ENCODE measurements around the gene PRKCZ.
"Not testable (repeated sequence)": the region's sequence is repeated elsewhere in the genome, so short reads cannot be mapped to it uniquely, and the experiment has no call there.

Gene PRKCZ

GRCh38 chr1:2134621-2135307, 84.6 kb downstream of the PRKCZ start:
- DNase-seq (ENCODE audit: low read depth in 2 of 2): no peak

DNA sequence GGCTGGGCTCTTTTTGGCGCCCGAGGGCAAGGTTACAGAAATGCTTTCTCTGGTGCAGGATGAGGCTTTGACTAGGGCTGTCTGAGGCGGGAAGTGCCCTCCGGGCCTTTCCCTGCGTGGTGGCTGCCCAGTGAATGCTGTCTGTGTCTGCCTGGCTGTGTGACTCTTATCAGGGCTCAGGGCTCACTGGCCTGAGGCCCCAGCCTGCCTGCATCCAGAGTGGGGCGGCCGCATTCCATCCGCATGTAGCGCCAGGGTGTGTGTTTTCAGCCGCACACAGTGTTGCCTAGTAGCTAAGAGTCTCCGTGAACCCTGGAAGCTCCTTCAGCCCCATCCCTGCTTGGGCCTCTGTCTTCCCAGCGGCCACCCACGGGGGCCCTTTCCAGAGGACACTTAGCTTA, 85.2 kb downstream of the PRKCZ start:
- DNase-seq (ENCODE audit: low read depth in 2 of 2): no peak

DNA sequence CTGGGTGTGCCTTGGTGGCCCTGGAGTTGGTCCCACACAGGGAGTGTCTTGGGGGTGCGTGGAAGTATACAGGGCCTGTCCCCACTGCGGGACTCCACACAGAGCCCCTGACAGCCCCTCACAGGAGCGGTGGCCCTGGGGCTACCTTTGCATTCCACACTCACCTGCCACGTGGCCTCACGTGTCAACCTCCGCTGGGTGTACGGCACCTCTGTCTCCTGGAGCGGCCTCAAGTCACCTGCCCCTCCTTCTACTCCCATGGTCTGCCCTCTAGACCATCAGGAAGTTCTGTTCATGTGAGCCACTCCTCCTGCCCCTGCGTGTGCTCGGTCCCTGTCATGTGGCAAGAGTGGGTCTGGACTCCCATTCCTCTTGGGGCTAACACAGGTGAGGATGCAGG, 85.7 kb downstream of the PRKCZ start:
- DNase-seq (ENCODE audit: low read depth in 2 of 2): no peak

DNA sequence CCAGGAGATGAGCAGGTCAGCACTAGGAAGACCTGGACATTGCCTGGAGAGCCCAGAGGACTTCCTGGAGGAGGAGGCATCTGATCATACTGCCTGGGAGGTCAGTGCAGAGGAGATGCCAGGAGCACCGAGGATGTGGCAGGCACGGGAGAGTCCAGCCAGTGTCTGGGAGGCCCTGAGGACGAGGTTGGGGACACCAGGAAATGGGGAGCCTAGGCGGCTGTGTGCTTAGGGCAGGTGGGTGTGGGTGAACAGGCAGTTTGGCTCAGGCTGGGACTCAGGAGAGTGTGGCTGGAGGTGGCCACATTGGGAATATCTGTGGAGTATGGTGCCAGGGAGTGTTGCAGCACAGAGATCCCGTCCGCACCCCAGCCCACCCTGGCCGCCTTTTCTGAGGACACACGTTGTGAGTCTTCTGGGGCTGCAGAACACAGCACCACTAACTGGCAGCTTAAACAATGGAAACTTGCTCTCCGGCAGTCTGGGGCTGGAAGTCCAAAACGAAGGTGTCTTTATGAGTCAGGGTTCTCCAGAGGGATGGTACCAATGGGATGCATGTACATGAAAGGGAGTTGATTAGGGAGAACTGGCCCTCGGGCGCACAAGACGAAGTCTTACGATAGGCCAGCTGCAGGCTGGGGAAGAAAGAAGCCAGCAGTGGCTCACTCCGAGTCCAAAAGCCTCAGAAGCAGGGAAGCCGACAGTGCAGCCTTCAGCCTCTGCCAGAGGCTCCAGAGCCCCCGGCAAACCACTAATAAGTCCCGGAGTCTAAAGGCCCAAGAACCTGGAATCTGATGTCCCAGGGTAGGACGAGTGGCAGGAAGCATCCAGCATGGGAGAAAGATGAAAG, 86.4 kb downstream of the PRKCZ start:
- no peak for DNase-seq (ENCODE audit: low read depth in 2 of 2)

DNA sequence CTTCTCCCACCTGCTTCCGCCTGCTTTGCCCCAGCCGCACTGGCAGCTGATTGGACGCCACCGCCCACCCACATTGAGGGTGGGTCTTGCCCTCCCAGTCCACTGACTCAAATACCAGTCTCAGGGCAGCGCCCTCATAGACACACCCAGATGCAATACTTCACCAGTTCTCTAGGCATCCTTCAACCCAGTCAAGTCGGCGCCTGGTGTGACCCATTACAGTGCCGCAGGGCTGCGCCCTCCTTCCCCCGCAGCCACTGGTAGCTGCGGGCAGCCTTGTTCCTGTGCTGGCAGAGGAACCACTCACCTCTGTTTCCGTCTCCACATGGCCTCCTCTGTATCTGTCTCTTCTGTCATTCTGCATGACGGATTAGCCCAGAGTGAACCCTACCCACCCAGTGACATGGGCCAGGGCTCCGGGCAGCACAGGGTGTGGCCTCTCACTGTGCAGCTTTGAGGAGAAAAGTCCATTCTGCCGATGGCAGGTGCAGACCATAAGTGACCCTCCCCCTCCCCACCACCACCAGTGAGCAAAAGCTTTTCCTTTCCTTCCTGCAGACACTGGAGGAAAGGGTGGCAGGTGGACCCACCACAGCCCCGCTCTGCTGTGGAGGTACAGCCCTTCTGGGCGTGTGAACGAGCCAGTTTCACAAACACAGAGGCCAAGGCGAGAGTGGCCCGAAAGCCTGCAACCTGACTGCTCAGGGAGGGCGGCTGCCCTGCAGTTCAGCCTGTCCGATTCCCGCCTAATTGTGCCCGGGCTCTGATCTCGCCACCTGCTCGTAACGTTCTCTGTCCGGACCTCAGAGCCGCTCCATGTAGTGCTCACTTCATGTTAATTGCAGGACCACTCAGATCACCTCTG, 87.3 kb downstream of the PRKCZ start:
- DNase-seq (ENCODE audit: low read depth in 2 of 2): no peak

GRCh38 chr1:2139156-2139555, 88.9 kb downstream of the PRKCZ start:
- not testable (repeated sequence) for DNase-seq (ENCODE audit: low read depth in 2 of 2)

DNA sequence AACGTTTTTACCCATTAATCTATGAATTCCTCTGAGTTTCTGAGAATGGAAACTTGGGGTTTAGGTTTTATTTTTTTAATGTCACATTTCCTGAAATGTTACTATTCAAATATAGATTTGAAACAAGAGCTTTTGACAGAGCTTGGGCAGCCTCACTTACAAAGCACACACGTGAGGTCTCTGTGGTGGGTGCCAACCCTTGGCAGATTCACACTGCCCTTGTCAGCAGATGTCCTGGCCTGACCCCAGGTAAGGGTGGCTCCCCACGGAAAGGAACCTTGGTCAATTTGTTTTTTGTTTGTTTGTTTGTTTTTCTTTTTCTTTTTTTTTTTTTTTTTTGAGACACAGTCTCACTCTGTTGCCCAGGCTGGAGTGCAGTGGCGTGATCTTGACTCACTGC, 90.8 kb downstream of the PRKCZ start:
- no peak for DNase-seq (ENCODE audit: low read depth in 2 of 2)

GRCh38 chr1:2143814-2144500, 93.7 kb downstream of the PRKCZ start:
- no peak for DNase-seq (ENCODE audit: low read depth in 2 of 2)

GRCh38 chr1:2144501-2145090, 94.4 kb downstream of the PRKCZ start:
- no peak for DNase-seq (ENCODE audit: low read depth in 2 of 2)

- no peak for DNase-seq (ENCODE audit: low read depth in 2 of 2)
Measured at GRCh38 chr1:2145946-2146835, 96.0 kb downstream of the PRKCZ start.

- no peak for DNase-seq (ENCODE audit: low read depth in 2 of 2)
Measured at GRCh38 chr1:2146836-2147517, 96.8 kb downstream of the PRKCZ start.

DNA sequence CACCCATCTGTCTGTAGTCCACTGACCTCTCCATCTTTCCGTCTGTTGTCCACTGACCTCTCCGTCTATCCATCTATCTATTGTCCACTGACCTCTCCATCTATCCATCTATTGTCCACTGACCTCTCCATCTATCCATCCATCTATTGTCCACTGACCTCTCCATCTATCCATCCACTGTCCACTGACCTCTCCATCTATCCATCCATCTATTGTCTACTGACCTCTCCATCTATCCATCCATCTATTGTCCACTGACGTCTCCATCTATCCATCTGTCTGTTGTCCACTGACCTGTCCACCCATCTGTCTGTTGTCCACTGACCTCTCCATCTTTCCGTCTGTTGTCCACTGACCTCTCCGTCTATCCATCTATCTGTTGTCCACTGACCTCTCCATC, 97.7 kb downstream of the PRKCZ start:
- DNase-seq (ENCODE audit: low read depth in 2 of 2): not testable (repeated sequence)

DNA sequence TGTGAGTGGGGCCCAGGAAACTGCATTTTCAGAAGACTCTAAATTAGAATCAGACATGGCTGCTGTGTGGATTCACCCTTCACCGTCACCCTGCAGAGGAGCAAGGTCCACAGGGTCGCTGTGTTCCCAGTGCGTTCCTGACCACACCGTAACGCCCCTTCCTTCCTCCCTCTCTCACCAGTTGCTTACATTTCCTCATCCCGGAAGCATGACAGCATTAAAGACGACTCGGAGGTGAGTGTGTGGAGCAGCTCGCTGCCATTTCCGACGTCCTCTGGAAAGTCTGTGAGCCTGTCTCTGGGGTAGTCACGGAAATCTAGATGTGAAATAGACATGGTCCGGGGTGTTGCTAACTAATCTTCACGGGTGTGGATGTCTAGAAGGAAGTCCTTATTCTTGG, 98.5 kb downstream of the PRKCZ start:
- DNase-seq (ENCODE audit: low read depth in 2 of 2): no peak

GRCh38 chr1:2150801-2151200, 100.6 kb downstream of the PRKCZ start:
- no peak for DNase-seq (ENCODE audit: low read depth in 2 of 2)

GRCh38 chr1:2151252-2151651, 101.0 kb downstream of the PRKCZ start:
- DNase-seq (ENCODE audit: low read depth in 2 of 2): no peak

DNA sequence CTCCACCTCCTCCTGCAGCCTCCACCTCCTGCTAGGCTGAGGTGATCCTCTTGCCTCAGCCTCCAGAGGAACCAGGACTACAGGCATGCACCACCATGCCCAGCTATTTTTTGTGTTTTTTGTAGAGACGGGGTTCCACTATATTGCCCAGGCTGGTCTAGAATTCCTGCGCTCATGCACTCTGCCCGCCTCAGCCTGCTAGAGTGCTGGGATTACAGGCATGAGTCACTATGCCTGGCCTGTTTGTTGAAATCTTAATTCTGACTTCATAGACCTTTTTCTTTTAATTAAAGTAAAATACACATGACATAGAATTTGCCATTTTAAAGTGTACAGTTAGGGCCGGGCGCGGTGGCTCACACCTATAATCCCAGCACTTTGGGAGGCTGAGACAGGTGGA, 101.7 kb downstream of the PRKCZ start:
- no peak for DNase-seq (ENCODE audit: low read depth in 2 of 2)

GRCh38 chr1:2152954-2153353, 102.7 kb downstream of the PRKCZ start:
- DNase-seq (ENCODE audit: low read depth in 2 of 2): no peak

- no peak for DNase-seq (ENCODE audit: low read depth in 2 of 2)
Measured at GRCh38 chr1:2154022-2154421, 103.8 kb downstream of the PRKCZ start.

- DNase-seq (ENCODE audit: low read depth in 2 of 2): no peak
Measured at GRCh38 chr1:2155147-2155598, 105.0 kb downstream of the PRKCZ start.

DNA sequence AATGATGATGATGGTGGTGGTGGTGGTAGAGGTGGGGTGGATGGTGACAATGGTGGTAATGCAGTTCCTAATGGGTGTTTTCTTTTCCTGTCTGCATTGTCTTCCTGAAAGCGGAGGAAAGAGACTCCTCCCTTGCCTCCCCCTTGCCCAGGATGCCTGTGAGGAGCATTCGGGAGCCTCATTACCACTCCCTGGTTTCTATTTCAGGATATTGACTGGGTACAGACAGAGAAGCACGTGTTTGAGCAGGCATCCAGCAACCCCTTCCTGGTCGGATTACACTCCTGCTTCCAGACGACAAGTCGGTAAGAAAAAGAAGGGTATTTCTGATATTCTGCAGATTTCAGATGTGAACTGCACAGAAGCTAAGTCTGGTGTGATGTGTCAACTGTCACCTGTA, 105.6 kb downstream of the PRKCZ start:
- DNase-seq (ENCODE audit: low read depth in 2 of 2): no peak
